GM23338 (cell line): ENCODE measurements around the gene SCFD2.

Experiments used
- EZH2 ChIP-seq: fragments of 200-600 bp; sonication (generic); IDR thresholded peaks from one replicate; pipeline ENCODE4 v1.8.0; 2017; ENCODE audit warnings: antibody characterized with exemption, mild to moderate bottlenecking, low read depth; ENCODE audit not compliant: unreplicated experiment
- EZH2phosphoT487 ChIP-seq: fragments of 200-600 bp; sonication (generic); IDR thresholded peaks from one replicate; pipeline ENCODE4 v1.8.1; 2018; ENCODE audit warnings: antibody characterized with exemption; ENCODE audit not compliant: unreplicated experiment
- JUNB ChIP-seq: IDR thresholded peaks from one replicate; pipeline ENCODE4 v1.6.1; 2016; ENCODE audit warnings: antibody characterized with exemption; ENCODE audit not compliant: unreplicated experiment
- NANOG ChIP-seq: IDR thresholded peaks from 2 replicates; pipeline ENCODE4 v1.6.1; 2016; ENCODE audit warnings: antibody characterized with exemption, borderline replicate concordance
- POLR2AphosphoS5 ChIP-seq: IDR thresholded peaks from 2 replicates; pipeline ENCODE4 v1.6.1; 2016; ENCODE audit warnings: antibody characterized with exemption, low read depth
- REST ChIP-seq: IDR thresholded peaks from one replicate; pipeline ENCODE4 v1.6.1; 2018; ENCODE audit warnings: antibody characterized with exemption; ENCODE audit not compliant: unreplicated experiment
- STAT1 ChIP-seq: IDR thresholded peaks from one replicate; pipeline ENCODE4 v1.6.1; 2016; ENCODE audit warnings: antibody characterized with exemption; ENCODE audit not compliant: unreplicated experiment
- ZNF331 ChIP-seq: fragments of 250-450 bp; sonication (Bioruptor Pico); IDR thresholded peaks from 2 replicates; pipeline ENCODE4 v1.5.0; 2020; ENCODE audit warnings: low read depth, mild to moderate bottlenecking, moderate library complexity
- TF ChIP-seq, protein P1 (sequence below): IDR thresholded peaks from 2 replicates; pipeline ENCODE4 v1.6.1; 2016; ENCODE audit warnings: antibody characterized with exemption
- TF ChIP-seq, protein P2 (sequence below), 2 experiments: fragments of 200-600 bp in 1 of 2; sonication (generic) in 1 of 2; conservative IDR thresholded peaks; 2 replicates each; pipeline versions ENCODE4 v1.5.1 to v1.6.1; 2016 to 2017; ENCODE audit warnings: antibody characterized with exemption in 2 of 2, low read depth in 2 of 2, mild to moderate bottlenecking in 2 of 2, moderate library complexity in 1 of 2

GRCh38 chr4:53362093-53362492, 3.8 kb downstream of the SCFD2 start:
- TF ChIP-seq, protein P1, sequence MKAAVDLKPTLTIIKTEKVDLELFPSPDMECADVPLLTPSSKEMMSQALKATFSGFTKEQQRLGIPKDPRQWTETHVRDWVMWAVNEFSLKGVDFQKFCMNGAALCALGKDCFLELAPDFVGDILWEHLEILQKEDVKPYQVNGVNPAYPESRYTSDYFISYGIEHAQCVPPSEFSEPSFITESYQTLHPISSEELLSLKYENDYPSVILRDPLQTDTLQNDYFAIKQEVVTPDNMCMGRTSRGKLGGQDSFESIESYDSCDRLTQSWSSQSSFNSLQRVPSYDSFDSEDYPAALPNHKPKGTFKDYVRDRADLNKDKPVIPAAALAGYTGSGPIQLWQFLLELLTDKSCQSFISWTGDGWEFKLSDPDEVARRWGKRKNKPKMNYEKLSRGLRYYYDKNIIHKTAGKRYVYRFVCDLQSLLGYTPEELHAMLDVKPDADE, result no peak
- no peak for TF ChIP-seq REST
- TF ChIP-seq, protein P2, sequence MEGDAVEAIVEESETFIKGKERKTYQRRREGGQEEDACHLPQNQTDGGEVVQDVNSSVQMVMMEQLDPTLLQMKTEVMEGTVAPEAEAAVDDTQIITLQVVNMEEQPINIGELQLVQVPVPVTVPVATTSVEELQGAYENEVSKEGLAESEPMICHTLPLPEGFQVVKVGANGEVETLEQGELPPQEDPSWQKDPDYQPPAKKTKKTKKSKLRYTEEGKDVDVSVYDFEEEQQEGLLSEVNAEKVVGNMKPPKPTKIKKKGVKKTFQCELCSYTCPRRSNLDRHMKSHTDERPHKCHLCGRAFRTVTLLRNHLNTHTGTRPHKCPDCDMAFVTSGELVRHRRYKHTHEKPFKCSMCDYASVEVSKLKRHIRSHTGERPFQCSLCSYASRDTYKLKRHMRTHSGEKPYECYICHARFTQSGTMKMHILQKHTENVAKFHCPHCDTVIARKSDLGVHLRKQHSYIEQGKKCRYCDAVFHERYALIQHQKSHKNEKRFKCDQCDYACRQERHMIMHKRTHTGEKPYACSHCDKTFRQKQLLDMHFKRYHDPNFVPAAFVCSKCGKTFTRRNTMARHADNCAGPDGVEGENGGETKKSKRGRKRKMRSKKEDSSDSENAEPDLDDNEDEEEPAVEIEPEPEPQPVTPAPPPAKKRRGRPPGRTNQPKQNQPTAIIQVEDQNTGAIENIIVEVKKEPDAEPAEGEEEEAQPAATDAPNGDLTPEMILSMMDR (conservative IDR thresholded peaks at IDR 0.05; ENCODE audit: low read depth in 2 of 2), result no peak
- no peak for TF ChIP-seq EZH2phosphoT487
- no peak for TF ChIP-seq POLR2AphosphoS5
- TF ChIP-seq NANOG, result no peak
- no peak for TF ChIP-seq STAT1
- TF ChIP-seq EZH2, result no peak
- no peak for TF ChIP-seq JUNB
- no peak for TF ChIP-seq ZNF331 (CRISPR knock-in tag)
